Measurements from ENCODE around the gene PPP2R5A. TPM values are rescaled to one million over a fixed set of nuclear protein-coding genes. Genes with fewer than 3 reads are reported as not detected.

The PPP2R5A gene
- 10 to 100 TPM; 57.0 to 63.5 (median 58.9) TPM for total RNA-seq

DNA sequence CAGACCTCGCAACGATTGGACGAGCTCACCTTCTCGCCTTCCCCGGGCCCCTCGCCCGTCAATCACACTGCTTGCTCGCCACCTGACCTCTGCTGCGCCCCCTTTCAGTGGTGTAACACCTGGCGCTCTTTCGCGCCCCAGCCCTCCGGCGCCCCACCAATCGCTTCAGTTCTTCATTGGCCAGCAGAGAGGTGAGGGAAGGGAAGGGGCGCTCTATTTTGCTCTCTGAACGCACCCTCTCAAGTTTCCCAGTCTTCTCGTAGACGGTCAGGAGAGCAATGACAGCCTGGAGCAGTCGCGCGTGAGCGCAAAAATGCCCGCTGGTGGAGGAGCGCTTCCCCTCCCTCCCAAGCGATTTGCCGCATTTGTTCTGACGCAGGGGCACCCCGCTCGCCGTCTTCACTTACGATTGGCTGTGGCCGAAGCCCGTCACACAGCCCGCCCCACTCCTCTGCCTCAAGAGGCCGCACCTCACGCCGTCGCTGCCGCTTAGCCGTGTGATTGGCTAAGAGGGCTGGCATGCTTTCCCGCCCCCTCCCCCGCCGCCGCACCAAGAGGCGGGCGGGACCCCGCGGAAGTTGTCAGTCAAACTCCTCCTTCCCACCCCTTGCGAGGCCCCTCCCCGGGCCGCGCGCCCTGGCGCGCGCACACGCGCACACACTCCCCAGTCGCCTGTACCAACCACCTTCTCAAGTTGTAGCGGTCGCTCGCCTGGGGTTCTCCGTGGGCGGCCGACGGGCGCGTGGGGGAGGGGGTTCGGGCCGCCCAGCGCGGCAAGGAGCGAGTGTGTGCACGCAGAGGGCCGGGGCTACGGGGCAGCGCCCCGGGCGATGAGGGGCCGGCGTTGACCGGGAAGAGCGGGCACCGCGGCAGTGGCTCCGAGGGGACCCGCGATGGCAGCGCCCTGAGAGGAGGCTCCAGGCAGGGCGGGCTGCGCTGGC lies at the start of gene PPP2R5A:
TSS of gene PPP2R5A (plus strand) at position 667 of the 941 bp plus-strand sequence. CDS start 701 bp downstream, outside the sequence.
- no peaks in the 10 kb centered on the region for H3K9me3 ChIP-seq
- TF ChIP-seq POLR2A (IDR thresholded peaks at IDR 0.05; ENCODE audit: low read depth) (peak; percentile 90), POLR2AphosphoS5 (IDR thresholded peaks at IDR 0.05) (peak; percentile 94 to 99), EP300 (IDR thresholded peaks at IDR 0.05) (no peak)
- TF ChIP-seq, protein P1, sequence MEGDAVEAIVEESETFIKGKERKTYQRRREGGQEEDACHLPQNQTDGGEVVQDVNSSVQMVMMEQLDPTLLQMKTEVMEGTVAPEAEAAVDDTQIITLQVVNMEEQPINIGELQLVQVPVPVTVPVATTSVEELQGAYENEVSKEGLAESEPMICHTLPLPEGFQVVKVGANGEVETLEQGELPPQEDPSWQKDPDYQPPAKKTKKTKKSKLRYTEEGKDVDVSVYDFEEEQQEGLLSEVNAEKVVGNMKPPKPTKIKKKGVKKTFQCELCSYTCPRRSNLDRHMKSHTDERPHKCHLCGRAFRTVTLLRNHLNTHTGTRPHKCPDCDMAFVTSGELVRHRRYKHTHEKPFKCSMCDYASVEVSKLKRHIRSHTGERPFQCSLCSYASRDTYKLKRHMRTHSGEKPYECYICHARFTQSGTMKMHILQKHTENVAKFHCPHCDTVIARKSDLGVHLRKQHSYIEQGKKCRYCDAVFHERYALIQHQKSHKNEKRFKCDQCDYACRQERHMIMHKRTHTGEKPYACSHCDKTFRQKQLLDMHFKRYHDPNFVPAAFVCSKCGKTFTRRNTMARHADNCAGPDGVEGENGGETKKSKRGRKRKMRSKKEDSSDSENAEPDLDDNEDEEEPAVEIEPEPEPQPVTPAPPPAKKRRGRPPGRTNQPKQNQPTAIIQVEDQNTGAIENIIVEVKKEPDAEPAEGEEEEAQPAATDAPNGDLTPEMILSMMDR (IDR thresholded peaks at IDR 0.05): peak in 2 of 3 experiments; percentile 21 to 22
- intact Hi-C loops (cut with DNase I): loop anchor here (5.0 kb wide), 1 partner anchor 43 kb away; no protein-coding TSS in a partner anchor
- peaks cover 30 to 38% (median 34%) of the 10 kb centered on the region in 4 donors for H3K4me1 ChIP-seq
- peak within 1 kb of the TSS; percentile 94 to 100 (median 99) for H3K27ac ChIP-seq (replicated peaks in 1 of 4)
- DNase-seq (ENCODE audit: extremely low spot score): peak; percentile 100
- H3K27me3 ChIP-seq: no peaks in the 10 kb centered on the region
- H3K36me3 ChIP-seq: no peaks in the 10 kb centered on the region
- 0% methylated on average over 22 of the region's 92 CpGs for WGBS
- peak within 1 kb of the TSS; percentile 78 to 95 (median 92) for H3K4me3 ChIP-seq

DNA sequence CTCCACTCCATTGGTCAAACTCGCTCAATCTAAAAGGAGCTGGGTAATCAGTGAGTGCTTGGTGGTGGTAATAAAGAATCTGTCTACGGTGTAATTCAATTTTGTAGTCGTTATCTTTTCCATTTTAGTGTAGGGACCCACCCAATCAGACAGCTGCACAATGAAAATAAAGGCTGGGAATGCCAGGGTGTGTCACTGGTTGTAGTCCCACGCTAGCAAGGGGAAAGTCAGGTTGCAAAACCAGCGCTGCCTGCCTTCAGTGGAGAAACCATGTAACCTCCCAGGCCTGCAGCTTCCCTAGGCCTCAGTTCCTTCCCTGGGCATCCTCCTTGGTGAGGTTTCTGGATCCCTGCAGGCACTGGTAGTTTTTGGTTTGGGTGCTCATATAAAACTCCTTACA lies 49.4 kb upstream of the PPP2R5A start:
- Histone ChIP-seq H3K27ac (replicated peaks in 1 of 4) (peak overlapping the region in 2 of 4 donors; percentile 3 to 73), H3K36me3 (no peaks in the 10 kb centered on the region), H3K4me3 (no peak overlapping the region), H3K9me3 (no peaks in the 10 kb centered on the region), H3K4me1 (peaks cover 30 to 43% (median 36%) of the 10 kb centered on the region in 4 donors), H3K27me3 (no peaks in the 10 kb centered on the region)
- TF ChIP-seq EP300 (IDR thresholded peaks at IDR 0.05) (no peak), POLR2AphosphoS5 (IDR thresholded peaks at IDR 0.05) (no peak), POLR2A (IDR thresholded peaks at IDR 0.05; ENCODE audit: low read depth) (no peak)
- TF ChIP-seq, protein P1 (IDR thresholded peaks at IDR 0.05): no peak
- WGBS: 90% methylated on average over 5 of the region's 5 CpGs
- no peak for DNase-seq (ENCODE audit: extremely low spot score)
- intact Hi-C loops (cut with DNase I): loop anchor here (10.0 kb wide), 1 partner anchor 71 kb away; no protein-coding TSS in a partner anchor

DNA sequence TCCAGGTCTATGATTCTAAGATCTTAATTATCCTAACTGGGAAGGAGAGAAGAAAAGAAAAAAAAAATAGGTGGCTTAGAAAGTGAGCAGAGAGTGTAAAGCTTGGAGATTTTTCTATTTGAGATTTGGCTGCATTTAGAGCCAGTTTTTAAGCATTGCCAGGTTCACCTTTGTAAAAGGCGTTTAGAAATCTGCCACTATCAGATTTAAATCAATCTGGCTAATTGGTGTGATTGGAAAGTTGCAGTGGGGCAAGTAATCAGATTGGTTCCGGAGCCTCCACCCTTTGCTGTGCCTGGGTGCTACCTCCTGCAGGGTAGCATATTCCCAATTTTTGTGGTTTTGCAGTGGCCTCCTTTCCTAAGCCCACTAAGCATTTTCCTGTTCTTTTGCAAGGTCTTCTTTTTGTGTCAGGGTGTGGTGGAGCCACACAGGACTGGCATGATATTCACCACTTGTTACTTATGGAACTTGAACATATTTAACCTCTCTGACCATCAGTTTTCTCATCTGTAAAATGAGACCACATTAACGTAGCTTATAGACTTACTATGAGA lies 48.5 kb upstream of the PPP2R5A start:
- no peaks in the 10 kb centered on the region for H3K27me3 ChIP-seq
- H3K4me1 ChIP-seq: peaks cover 35 to 52% (median 43%) of the 10 kb centered on the region in 4 donors
- intact Hi-C loops (cut with DNase I): loop anchor here (10.0 kb wide), 1 partner anchor 72 kb away; no protein-coding TSS in a partner anchor
- DNase-seq (ENCODE audit: extremely low spot score): no peak
- no peaks in the 10 kb centered on the region for H3K36me3 ChIP-seq
- H3K4me3 ChIP-seq: no peak overlapping the region
- TF ChIP-seq POLR2AphosphoS5 (IDR thresholded peaks at IDR 0.05) (no peak), POLR2A (IDR thresholded peaks at IDR 0.05; ENCODE audit: low read depth) (no peak), EP300 (IDR thresholded peaks at IDR 0.05) (no peak)
- TF ChIP-seq, protein P1 (IDR thresholded peaks at IDR 0.05): no peak
- H3K9me3 ChIP-seq: no peaks in the 10 kb centered on the region
- peak overlapping the region in 1 of 4 donors; percentile 73 for H3K27ac ChIP-seq (replicated peaks in 1 of 4)
- 89% methylated on average over 3 of the region's 3 CpGs for WGBS

DNA sequence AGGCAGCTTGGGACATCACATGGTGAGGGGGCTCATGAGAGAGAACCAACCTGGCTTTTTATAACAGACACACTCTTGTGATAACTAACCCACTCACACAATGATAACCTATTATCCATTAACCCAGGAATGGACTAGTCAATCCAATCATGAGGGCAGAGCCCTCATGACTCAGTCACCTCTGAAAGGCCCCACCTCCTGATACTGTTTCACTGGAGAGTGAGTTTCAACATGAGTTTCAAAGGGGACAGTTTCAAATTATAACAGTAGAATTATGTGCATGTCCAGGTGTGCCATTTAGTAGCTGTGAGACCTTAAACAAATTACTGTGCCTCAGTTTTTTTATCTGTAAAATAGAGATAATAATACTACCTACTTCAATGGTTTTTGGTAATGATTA lies 47.6 kb upstream of the PPP2R5A start:
- intact Hi-C loops (cut with DNase I): loop anchor here (10.0 kb wide), 1 partner anchor 73 kb away; no protein-coding TSS in a partner anchor
- H3K27me3 ChIP-seq: no peaks in the 10 kb centered on the region
- H3K4me3 ChIP-seq: no peak overlapping the region
- H3K36me3 ChIP-seq: no peaks in the 10 kb centered on the region
- H3K9me3 ChIP-seq: no peaks in the 10 kb centered on the region
- no peak for DNase-seq (ENCODE audit: extremely low spot score)
- TF ChIP-seq, protein P1 (IDR thresholded peaks at IDR 0.05): no peak
- TF ChIP-seq EP300 (IDR thresholded peaks at IDR 0.05) (no peak), POLR2A (IDR thresholded peaks at IDR 0.05; ENCODE audit: low read depth) (no peak), POLR2AphosphoS5 (IDR thresholded peaks at IDR 0.05) (no peak)
- H3K27ac ChIP-seq (replicated peaks in 1 of 4): no peak overlapping the region
- H3K4me1 ChIP-seq: peaks cover 38 to 61% (median 52%) of the 10 kb centered on the region in 4 donors
